Prostate gland (tissue), 2 donors: ENCODE measurements around the gene EFNB3. TPM values are rescaled to one million over a fixed set of nuclear protein-coding genes. Genes with fewer than 3 reads are reported as not detected.

ENCODE experiments used
- DNase-seq: peaks from one replicate; pipeline ENCODE4 v3.0.0-alpha.2; 2019; ENCODE audit warnings: low spot score
- H3K27ac ChIP-seq, 2 donors: fragments of 200-600 bp; sonication (generic); 2 replicates each; pipeline ENCODE4 v1.5.1; 2017 to 2019
- H3K27me3 ChIP-seq: fragments of 200-600 bp; sonication (generic); replicated peaks from 2 replicates; pipeline ENCODE4 v1.5.1; 2019; ENCODE audit not compliant: insufficient read depth
- H3K36me3 ChIP-seq, 2 donors: fragments of 200-600 bp; sonication (generic); 1 replicate in 1 of 2; 2 replicates in 1 of 2; pipeline versions ENCODE4 v1.5.1 to v1.8.1; 2017 to 2019
- H3K4me1 ChIP-seq: fragments of 200-600 bp; sonication (generic); replicated peaks from 2 replicates; pipeline ENCODE4 v1.5.1; 2019
- H3K4me3 ChIP-seq, 2 donors: fragments of 200-600 bp; sonication (generic); 2 replicates each; pipeline ENCODE4 v1.5.1; 2017 to 2019
- H3K9me3 ChIP-seq: fragments of 200-600 bp; sonication (generic); 2 replicates; pipeline ENCODE4 v1.5.1; 2017
- CTCF ChIP-seq, 4 experiments: fragments of 200-600 bp in 2 of 4; fragments of 450-650 bp in 2 of 4; sonication (generic) in 2 of 4; IDR thresholded peaks; 1 replicate in 3 of 4; 2 replicates in 1 of 4; pipeline ENCODE4 v1.5.1; 2016 to 2019; ENCODE audit warnings: antibody characterized with exemption in 4 of 4, mild to moderate bottlenecking in 2 of 4, moderate library complexity in 2 of 4
- POLR2A ChIP-seq: fragments of 450-650 bp; IDR thresholded peaks from one replicate; pipeline ENCODE4 v1.6.1; 2016; ENCODE audit warnings: antibody characterized with exemption, mild to moderate bottlenecking
- POLR2AphosphoS5 ChIP-seq: sonication (generic); formaldehyde crosslinking; IDR thresholded peaks from one replicate; pipeline ENCODE4 v1.6.1; 2017; ENCODE audit warnings: antibody characterized with exemption
- WGBS: methylation state at CpG from one replicate; pipeline ENCODE4 v1.1.5; 2018; 5-methylcytosine and 5-hydroxymethylcytosine counted together
- intact Hi-C: fragments of 100-400 bp; cut with DNase I; formaldehyde crosslinking; loops from one replicate; pipeline ENCODE4 v1.14.2; 2022
- total RNA-seq, 2 donors: library from RNA; depleted of rRNA; stranded (reverse); fragments of >200 nt; gene quantifications; one replicate each; pipeline ENCODE4 v1.1.0, GENCODE V29; 2016

EFNB3 gene
- total RNA-seq, 2 donors from 2014 or later: 3.0 to 5.5 TPM

GRCh38 chr17:7687908-7688807 lies 16.8 kb upstream of the EFNB3 start, which contains the start of gene WRAP53:
WRAP53 (plus strand) TSS chr17:7688477; CDS start chr17:7688649, 172 bp downstream.
- peak; percentile 98 for TF ChIP-seq POLR2AphosphoS5
- peak; percentile 23 for TF ChIP-seq POLR2A
- TF ChIP-seq CTCF (IDR thresholded peaks at IDR 0.05): peak; percentile 90 to 100 (median 100)
- Histone ChIP-seq H3K27me3 (no peaks in the 10 kb centered on the region), H3K27ac (peak within 1 kb of the TSS; percentile 90 to 93), H3K4me1 (peaks cover 9% of the 10 kb centered on the region), H3K36me3 (no peaks in the 10 kb centered on the region), H3K4me3 (peak within 1 kb of the TSS; percentile 66 to 77), H3K9me3 (no peaks in the 10 kb centered on the region)
- intact Hi-C loops: loop anchor here (5.0 to 10.0 kb wide), 4 partner anchors 61 to 336 kb away; partner anchors contain the start of genes KCTD11, POLR2A, SAT2 and SLC35G6
- peak; percentile 99 for DNase-seq
- WGBS: under 1% methylated on average over 51 of the region's 51 CpGs

GRCh38 chr17:7688808-7689316 lies 16.1 kb upstream of the EFNB3 start:
- intact Hi-C loops: loop anchor here (5.0 to 10.0 kb wide), 4 partner anchors 62 to 337 kb away; partner anchors contain the start of genes KCTD11, POLR2A, SAT2 and SLC35G6
- Histone ChIP-seq H3K27ac (peak overlapping the region; percentile 63 to 93), H3K27me3 (no peaks in the 10 kb centered on the region), H3K4me3 (peak overlapping the region; percentile 47 to 77), H3K36me3 (no peaks in the 10 kb centered on the region), H3K4me1 (peaks cover 9% of the 10 kb centered on the region), H3K9me3 (no peaks in the 10 kb centered on the region)
- WGBS: 10% methylated on average over 13 of the region's 13 CpGs
- TF ChIP-seq POLR2A: no peak
- TF ChIP-seq POLR2AphosphoS5: no peak
- no peak for TF ChIP-seq CTCF (IDR thresholded peaks at IDR 0.05)
- DNase-seq: no peak

GRCh38 chr17:7695586-7695985 lies 9.4 kb upstream of the EFNB3 start:
- H3K4me1 ChIP-seq: no peaks in the 10 kb centered on the region
- no peaks in the 10 kb centered on the region for H3K27me3 ChIP-seq
- intact Hi-C loops: no loop called here
- WGBS: 95% methylated on average over 10 of the region's 10 CpGs
- H3K9me3 ChIP-seq: no peaks in the 10 kb centered on the region
- no peaks in the 10 kb centered on the region for H3K36me3 ChIP-seq
- no peak overlapping the region for H3K27ac ChIP-seq
- TF ChIP-seq CTCF (IDR thresholded peaks at IDR 0.05): no peak
- DNase-seq: no peak
- no peak overlapping the region for H3K4me3 ChIP-seq

- H3K27me3 ChIP-seq: no peaks in the 10 kb centered on the region
- no peak overlapping the region for H3K4me3 ChIP-seq
- intact Hi-C loops: no loop called here
- TF ChIP-seq CTCF (IDR thresholded peaks at IDR 0.05): no peak
- TF ChIP-seq POLR2AphosphoS5: no peak
- 99% methylated on average over 4 of the region's 4 CpGs for WGBS
- no peaks in the 10 kb centered on the region for H3K9me3 ChIP-seq
- peaks cover 0 to 7% of the 10 kb centered on the region in 2 donors for H3K36me3 ChIP-seq
- H3K4me1 ChIP-seq: no peaks in the 10 kb centered on the region
- H3K27ac ChIP-seq: no peak overlapping the region
- DNase-seq: no peak
Observed at GRCh38 chr17:7697828-7698588, 7.0 kb upstream of the EFNB3 start.
